Esophagus squamous epithelium (tissue), 5 donors: Measurements from ENCODE around the gene GP1BB. TPM values are rescaled to one million over a fixed set of nuclear protein-coding genes. Genes with fewer than 3 reads are reported as not detected.
A peak's percentile ranks its signal among the peaks of the same experiment; 100 is the strongest.

Experiments
- DNase-seq: peaks from one replicate; lab custom pipeline; 2025; lab: John Stamatoyannopoulos, UW
- H3K27ac ChIP-seq, 4 donors: fragments of 200-600 bp; sonication (generic); one replicate each; pipeline ENCODE4 v1.5.1; 2016 to 2019; ENCODE audit warnings: mild to moderate bottlenecking in 1 of 4
- H3K27me3 ChIP-seq, 4 donors: fragments of 200-600 bp; sonication (generic); 1 replicate in 3 of 4; 2 replicates in 1 of 4; pipeline versions ENCODE4 v1.5.1 to v1.6.0; 2017 to 2021; ENCODE audit warnings: antibody characterized with exemption in 1 of 4
- H3K36me3 ChIP-seq, 3 donors: fragments of 200-600 bp; sonication (generic); one replicate each; pipeline ENCODE4 v1.5.1; 2016 to 2019
- H3K4me1 ChIP-seq, 3 donors: fragments of 200-600 bp; sonication (generic); one replicate each; pipeline ENCODE4 v1.5.1; 2017 to 2019
- H3K4me3 ChIP-seq, 4 donors: fragments of 200-600 bp; sonication (generic); 1 replicate in 3 of 4; 2 replicates in 1 of 4; pipeline ENCODE4 v1.5.1; 2016 to 2019; ENCODE audit warnings: mild to moderate bottlenecking in 2 of 4, moderate library complexity in 1 of 4
- H3K9me3 ChIP-seq, 3 donors: fragments of 200-600 bp; sonication (generic); one replicate each; pipeline ENCODE4 v1.5.1; 2016 to 2019
- POLR2A ChIP-seq, 4 donors: fragments of 450-650 bp; IDR thresholded peaks; one replicate each; pipeline ENCODE4 v1.6.1; 2017; ENCODE audit warnings: antibody characterized with exemption in 4 of 4, mild to moderate bottlenecking in 4 of 4, moderate library complexity in 3 of 4
- WGBS, 2 donors: methylation state at CpG; one replicate each; pipeline ENCODE4 v1.1.5; 2018; 5-methylcytosine and 5-hydroxymethylcytosine counted together
- intact Hi-C: fragments of 100-400 bp; cut with DNase I; formaldehyde crosslinking; loops from one replicate; pipeline ENCODE4 v1.15.0; 2022
- total RNA-seq, 4 donors: library from RNA; depleted of rRNA; stranded (reverse); fragments of >200 nt; gene quantifications; one replicate each; pipeline ENCODE4 v1.1.0, GENCODE V29; 2016
- TF ChIP-seq, protein P1 (sequence below), 6 experiments: fragments of 450-650 bp in 4 of 6; fragments of 200-600 bp in 2 of 6; sonication (generic) in 2 of 6; IDR thresholded peaks; one replicate each; pipeline ENCODE4 v1.5.1; 2016 to 2019; ENCODE audit warnings: antibody characterized with exemption in 6 of 6, mild to moderate bottlenecking in 4 of 6, moderate library complexity in 4 of 6
- donor health status: DM: yes; HTN: yes; CAD: no.

The GP1BB gene
- total RNA-seq, 4 donors from 2014 or later = 4.8 to 40.0 (median 9.7) TPM

DNA sequence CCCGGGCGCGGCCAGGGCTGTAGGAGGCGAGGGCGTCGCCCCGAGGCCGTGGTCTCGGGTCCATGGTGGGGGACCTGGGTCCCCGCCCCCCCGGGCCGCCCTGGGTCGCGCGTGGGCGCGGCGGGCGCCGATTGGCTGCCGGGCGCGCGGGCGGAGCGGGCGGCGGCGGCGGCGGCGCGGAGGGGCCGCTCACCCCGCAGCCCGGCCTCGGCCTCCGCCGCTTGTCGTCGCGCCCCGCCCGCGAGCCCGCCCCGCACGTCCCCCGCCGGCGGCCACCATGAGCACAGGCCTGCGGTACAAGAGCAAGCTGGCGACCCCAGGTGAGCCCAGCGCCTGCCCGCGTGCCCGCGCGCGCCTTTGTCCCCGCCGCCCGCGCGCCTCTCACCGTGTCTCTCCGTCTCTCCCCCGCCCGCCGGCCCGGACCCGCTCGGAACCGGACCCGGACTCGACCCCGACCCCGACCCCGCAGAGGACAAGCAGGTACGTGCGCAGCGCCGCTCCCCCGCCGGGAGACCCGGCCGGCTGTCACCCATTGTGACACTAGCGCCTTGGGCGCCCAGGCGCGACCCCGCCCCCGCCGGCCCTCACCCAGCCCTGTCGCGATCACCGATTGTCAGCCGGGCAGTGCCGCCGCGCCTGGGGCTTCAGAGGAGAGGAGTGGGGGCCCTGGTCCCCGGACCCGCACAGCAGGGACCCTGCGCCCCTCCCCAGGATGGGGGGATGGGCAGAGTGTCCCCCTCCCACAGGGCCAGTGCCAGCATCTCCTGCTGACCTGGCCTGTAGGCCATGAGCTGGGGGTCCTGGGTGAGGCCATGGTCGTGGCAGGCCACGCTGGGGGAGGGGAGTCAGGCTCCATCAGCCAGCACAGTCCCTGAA is 8.8 kb upstream of the GP1BB start, which contains the start of gene SEPTIN5:
TSS of gene SEPTIN5 (plus strand) at position 192 of the 876 bp plus-strand sequence. CDS start at position 278, 86 bp downstream.
- WGBS, 2 donors = 0 to 2% methylated on average over 1 to 13 of the region's 106 CpGs
- Histone ChIP-seq H3K27me3 (peaks cover 0 to 57% (median 0%) of the 10 kb centered on the region in 4 donors), H3K36me3 (peaks cover 0 to 4% (median 0%) of the 10 kb centered on the region in 3 donors), H3K9me3 (no peaks in the 10 kb centered on the region), H3K27ac (peak within 1 kb of the TSS; percentile 39 to 74 (median 58)), H3K4me1 (peaks cover 25 to 67% (median 38%) of the 10 kb centered on the region in 3 donors), H3K4me3 (peak within 1 kb of the TSS; percentile 48 to 77 (median 66))
- intact Hi-C loops = loop anchor here (5.0 kb wide), 1 partner anchor 37 kb away; no protein-coding TSS in a partner anchor
- no peak for DNase-seq
- no peak for TF ChIP-seq POLR2A (IDR thresholded peaks at IDR 0.05)
- TF ChIP-seq, protein P1, sequence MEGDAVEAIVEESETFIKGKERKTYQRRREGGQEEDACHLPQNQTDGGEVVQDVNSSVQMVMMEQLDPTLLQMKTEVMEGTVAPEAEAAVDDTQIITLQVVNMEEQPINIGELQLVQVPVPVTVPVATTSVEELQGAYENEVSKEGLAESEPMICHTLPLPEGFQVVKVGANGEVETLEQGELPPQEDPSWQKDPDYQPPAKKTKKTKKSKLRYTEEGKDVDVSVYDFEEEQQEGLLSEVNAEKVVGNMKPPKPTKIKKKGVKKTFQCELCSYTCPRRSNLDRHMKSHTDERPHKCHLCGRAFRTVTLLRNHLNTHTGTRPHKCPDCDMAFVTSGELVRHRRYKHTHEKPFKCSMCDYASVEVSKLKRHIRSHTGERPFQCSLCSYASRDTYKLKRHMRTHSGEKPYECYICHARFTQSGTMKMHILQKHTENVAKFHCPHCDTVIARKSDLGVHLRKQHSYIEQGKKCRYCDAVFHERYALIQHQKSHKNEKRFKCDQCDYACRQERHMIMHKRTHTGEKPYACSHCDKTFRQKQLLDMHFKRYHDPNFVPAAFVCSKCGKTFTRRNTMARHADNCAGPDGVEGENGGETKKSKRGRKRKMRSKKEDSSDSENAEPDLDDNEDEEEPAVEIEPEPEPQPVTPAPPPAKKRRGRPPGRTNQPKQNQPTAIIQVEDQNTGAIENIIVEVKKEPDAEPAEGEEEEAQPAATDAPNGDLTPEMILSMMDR (IDR thresholded peaks at IDR 0.05) = no peak

DNA sequence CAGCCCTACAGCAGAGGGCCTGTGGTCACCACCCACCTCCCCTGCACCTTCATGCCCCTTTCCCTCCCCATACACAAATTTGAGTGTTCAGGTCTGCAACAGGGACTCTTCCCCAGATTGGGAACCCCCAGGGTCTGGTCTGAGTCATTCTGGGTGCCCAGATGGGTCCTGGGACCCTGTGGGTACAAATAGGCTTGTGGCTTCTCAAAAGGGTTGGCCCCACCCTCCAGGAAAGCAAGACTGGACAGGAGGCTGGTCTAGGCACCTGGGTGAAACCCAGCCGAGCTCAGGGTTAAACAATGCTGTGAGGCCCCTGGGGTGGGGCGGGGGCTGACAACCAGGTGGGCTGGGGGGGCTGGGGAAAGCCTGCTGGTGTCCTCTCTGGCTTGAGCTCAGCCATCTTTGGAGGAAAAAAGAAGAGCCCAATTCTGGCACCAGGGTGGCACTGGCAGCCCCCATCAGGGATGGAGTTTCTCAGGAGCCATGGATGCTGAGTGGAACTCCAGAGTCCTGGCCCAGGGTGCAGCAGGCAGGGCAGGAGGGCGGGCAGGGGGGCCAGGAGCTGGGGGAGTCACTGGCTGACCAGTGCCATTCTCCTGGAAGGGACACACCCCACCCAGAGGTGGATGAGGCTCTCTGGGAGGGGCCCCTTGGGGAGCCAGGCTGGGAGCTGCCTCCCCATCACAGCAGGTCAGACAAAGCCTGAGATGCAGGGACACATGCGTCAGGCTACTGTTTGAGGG is 8.0 kb upstream of the GP1BB start:
- 75% methylated on average over 2 of the region's 4 CpGs; no CpG with 5 or more reads in 1 of the 2 donors for WGBS, 2 donors
- TF ChIP-seq, protein P1 (IDR thresholded peaks at IDR 0.05) = no peak
- no peak for TF ChIP-seq POLR2A (IDR thresholded peaks at IDR 0.05)
- H3K27me3 ChIP-seq = peaks cover 0 to 64% (median 0%) of the 10 kb centered on the region in 4 donors
- H3K4me3 ChIP-seq = peak overlapping the region; percentile 48 to 77 (median 66)
- peaks cover 25 to 67% (median 38%) of the 10 kb centered on the region in 3 donors for H3K4me1 ChIP-seq
- peaks cover 0 to 12% (median 0%) of the 10 kb centered on the region in 3 donors for H3K36me3 ChIP-seq
- H3K27ac ChIP-seq = peak overlapping the region; percentile 39 to 74 (median 58)
- intact Hi-C loops = loop anchor here (5.0 kb wide), 1 partner anchor 38 kb away; no protein-coding TSS in a partner anchor
- no peak for DNase-seq
- H3K9me3 ChIP-seq = no peaks in the 10 kb centered on the region

GRCh38 chr22:19716041-19716828 is 7.1 kb upstream of the GP1BB start:
- no peaks in the 10 kb centered on the region for H3K9me3 ChIP-seq
- no peak overlapping the region for H3K27ac ChIP-seq
- WGBS, 2 donors = no CpG with 5 or more reads among the region's 11 CpGs
- H3K4me3 ChIP-seq = no peak overlapping the region
- H3K36me3 ChIP-seq = peaks cover 0 to 21% (median 0%) of the 10 kb centered on the region in 3 donors
- TF ChIP-seq, protein P1 (IDR thresholded peaks at IDR 0.05) = no peak
- TF ChIP-seq POLR2A (IDR thresholded peaks at IDR 0.05) = no peak
- no peak for DNase-seq
- H3K4me1 ChIP-seq = peaks cover 25 to 67% (median 38%) of the 10 kb centered on the region in 3 donors
- peaks cover 0 to 73% (median 0%) of the 10 kb centered on the region in 4 donors for H3K27me3 ChIP-seq
- intact Hi-C loops = loop anchor here (5.0 kb wide), 1 partner anchor 39 kb away; no protein-coding TSS in a partner anchor

- no peak for DNase-seq
- intact Hi-C loops = loop anchor here (5.0 kb wide), 1 partner anchor 39 kb away; no protein-coding TSS in a partner anchor
- Histone ChIP-seq H3K4me1 (peaks cover 25 to 67% (median 38%) of the 10 kb centered on the region in 3 donors), H3K9me3 (no peaks in the 10 kb centered on the region), H3K4me3 (no peak overlapping the region), H3K27ac (no peak overlapping the region), H3K27me3 (peaks cover 0 to 79% (median 0%) of the 10 kb centered on the region in 4 donors), H3K36me3 (peaks cover 0 to 26% (median 0%) of the 10 kb centered on the region in 3 donors)
- no CpG with 5 or more reads among the region's 1 CpG for WGBS, 2 donors
- TF ChIP-seq, protein P1 (IDR thresholded peaks at IDR 0.05) = no peak
- no peak for TF ChIP-seq POLR2A (IDR thresholded peaks at IDR 0.05)
Measured at GRCh38 chr22:19716829-19717105, 6.6 kb upstream of the GP1BB start.
